Measurements from ENCODE around the gene TOP3A.

Gene TOP3A

GRCh38 chr17:18230288-18231141 lies 84.3 kb downstream of the TOP3A start:
- peak; percentile 32 for DNase-seq

DNA sequence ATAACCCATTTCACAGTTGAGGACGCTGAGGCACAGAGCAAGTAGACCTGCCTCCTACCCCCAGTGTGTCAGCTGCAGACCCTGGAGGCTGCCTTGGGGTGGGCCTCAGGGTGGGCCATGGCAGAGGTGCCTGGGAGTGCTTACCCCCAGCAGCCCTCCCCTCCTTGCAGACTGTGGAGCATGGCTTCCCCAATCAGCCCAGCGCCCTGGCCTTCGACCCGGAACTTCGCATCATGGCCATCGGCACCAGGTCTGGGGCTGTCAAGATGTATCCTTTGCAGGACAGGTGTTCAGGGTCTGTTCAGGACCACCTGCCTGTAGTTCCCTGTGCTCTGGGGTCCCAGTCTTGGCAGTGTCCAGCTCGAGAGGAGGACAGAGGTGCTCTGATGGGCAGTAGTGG lies 85.0 kb downstream of the TOP3A start:
- no peak for DNase-seq

DNA sequence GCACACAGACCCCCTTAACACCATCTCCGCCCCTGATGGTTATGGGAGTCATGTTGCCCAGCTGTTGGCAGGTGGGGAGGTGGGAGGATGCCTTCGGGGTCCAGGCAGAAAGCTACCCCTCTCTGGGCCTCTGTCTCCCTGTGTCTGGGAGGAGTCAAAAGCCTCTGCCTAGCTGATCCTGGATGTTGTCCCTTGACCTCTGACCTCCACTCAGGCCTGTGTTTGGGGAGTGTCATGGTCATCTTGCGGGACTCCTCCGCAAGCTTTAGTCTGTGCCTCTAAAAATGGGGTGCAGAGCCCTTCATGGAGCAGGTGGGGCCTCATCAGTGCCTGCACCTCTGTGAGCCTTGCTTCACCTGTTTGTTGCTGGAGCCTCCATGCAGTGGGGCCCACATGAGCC lies 85.5 kb downstream of the TOP3A start:
- no peak for DNase-seq

DNA sequence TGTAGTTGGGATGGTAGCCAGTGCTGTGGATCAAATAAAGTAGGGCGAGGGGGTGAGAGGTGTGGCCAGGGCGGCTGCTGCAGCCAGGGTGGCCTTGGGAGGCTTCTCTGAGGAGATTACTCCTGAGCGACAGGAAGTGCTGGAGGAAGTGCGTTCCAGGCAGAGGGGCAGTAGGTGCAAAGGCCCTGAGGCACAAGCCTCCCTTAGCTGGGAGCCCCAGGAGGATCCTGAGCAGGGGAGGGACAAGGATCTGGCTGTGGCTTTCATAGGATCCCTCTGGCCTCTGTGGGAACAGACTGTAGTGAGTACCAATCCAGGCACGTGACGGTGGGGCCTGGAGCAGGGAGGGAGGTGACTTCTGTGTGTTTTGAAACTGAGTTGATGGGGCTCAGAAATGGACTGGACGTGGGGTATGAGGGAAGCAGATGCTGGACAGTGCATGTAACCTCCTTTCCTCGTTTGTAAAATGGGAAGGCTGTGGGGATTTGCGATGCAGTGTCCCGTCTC lies 86.6 kb downstream of the TOP3A start:
- no peak for DNase-seq

DNA sequence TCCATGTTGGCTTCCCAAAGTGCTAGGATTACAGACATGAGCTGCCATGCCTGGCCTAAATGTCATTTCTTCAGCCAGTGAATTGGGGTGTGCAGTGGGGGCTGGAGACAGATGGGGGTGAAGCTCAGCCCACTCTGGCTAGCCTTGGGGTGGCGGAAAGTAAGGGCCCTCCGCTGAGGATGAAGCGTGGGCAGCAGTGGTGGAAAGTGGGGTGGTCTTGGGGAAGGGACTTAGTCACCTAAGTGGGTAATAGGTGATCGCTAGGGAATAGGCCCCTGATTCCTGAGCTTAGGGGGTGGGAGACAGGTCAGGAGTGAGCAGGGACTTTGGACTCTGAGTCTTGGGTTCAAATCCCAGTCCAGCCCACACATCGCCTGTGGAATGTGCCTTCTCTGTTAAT lies 87.2 kb downstream of the TOP3A start:
- no peak for DNase-seq

DNA sequence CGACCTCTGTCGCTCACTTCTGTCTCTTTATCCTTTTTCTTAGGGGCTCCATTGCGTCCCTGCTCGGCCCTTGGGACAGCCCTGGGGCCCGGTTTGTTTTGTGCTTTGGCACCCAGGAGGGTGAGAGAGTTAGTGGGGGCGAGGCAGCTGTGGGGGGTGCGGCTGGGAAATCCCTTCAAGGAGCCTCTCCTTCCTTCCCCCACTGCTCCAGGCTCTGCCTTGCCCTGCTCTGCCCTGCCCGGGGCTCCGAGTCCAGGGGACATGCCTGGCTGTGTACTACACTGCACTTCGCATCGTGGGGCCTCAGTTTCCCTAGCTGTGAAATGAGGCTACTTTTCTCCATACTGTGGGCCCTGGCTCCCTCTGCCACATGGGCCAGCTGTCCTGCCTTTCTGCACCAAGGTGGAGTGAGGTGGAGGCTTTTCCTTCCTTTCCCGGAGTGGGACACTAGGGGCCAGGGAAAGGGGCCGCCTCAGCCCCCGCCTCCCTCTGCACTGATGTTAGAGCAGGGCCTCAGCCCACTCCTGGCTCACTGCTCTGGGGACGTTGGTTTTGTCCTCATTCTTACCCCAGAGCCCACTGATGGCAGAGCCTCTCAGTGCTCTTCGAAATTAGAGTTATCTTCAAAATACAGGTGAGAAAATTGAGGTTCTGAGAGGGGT lies 88.4 kb downstream of the TOP3A start:
- DNase-seq = no peak

GRCh38 chr17:18225642-18226283 lies 89.0 kb downstream of the TOP3A start:
- no peak for DNase-seq

DNA sequence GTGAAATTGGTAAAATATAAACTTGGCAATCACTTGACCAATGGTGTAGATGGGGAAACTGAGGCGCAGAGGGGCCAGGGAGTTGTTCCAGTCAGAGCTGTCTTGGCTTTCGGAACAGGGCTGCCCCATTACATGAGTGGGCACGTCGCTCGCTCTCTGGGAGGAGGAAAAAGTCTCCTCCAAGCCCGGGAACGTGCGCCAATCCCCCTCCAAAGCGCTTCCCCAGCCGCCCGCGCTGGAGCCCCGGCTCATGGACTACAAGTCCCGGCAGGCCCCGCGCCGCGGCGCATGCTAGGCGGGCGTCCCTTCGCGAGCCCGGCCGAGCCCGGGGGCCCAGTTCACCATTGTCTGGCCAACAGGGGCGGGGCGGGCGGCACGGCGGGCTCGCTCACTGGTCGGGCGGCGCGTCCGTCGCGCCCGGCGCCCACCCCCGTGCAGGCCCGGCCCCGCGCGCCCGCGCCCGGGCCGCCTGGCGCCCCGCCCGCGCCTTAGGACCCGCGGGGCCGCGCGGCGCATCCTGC lies 89.6 kb downstream of the TOP3A start, which contains the start of gene LLGL1:
Gene LLGL1, plus strand, starts transcription at position 515 of the 521 bp plus-strand sequence. CDS start 48 bp downstream, outside the sequence.
- DNase-seq = peak; percentile 66

GRCh38 chr17:18224387-18225120 lies 90.2 kb downstream of the TOP3A start:
- no peak for DNase-seq

- no peak for DNase-seq
Observed at GRCh38 chr17:18224053-18224386, 90.8 kb downstream of the TOP3A start.
